Naive thymus-derived CD8-positive, alpha-beta T cell (primary cell): ENCODE results near the gene BACE1. TPM values are rescaled to one million over a fixed set of nuclear protein-coding genes. Genes with fewer than 3 reads are reported as not detected.
A peak's percentile ranks its signal among the peaks of the same experiment; 100 is the strongest.
"Not testable (repeated sequence)": the region's sequence is repeated elsewhere in the genome, so short reads cannot be mapped to it uniquely, and the experiment has no call there.

ENCODE experiments used
- ATAC-seq, 2 donors: fragments of 150-1000 bp; cut with Tn5 transposase in 1 of 2; sonication (Bioruptor Pico), chemical (Tn5 transposase) in 1 of 2; 1 replicate in 1 of 2; 2 replicates in 1 of 2; pipeline ENCODE4 v1.10.0; 2021; ENCODE audit warnings: mild to moderate bottlenecking in 2 of 2, moderate library complexity in 2 of 2
- POLR2A ChIA-PET: fragments of 350-600 bp; sonication (Branson Sonifier 250); formaldehyde crosslinking; loops from one replicate; lab custom pipeline; 2021; ENCODE audit warnings: antibody characterized with exemption; lab: Charles Lee
- DNase-seq, 10 donors: peaks; one replicate each; pipeline versions ENCODE4 v3.0.0 to v3.0.0-alpha.2; 2020 to 2022
- H3K27ac Mint-ChIP-seq, 10 donors: one replicate each; pipeline ENCODE4 v1.8.0; 2020 to 2022; ENCODE audit warnings: mild to moderate bottlenecking in 10 of 10, mixed read lengths in 10 of 10, moderate library complexity in 4 of 10, inconsistent platforms in 1 of 10
- H3K27me3 Mint-ChIP-seq, 5 donors: one replicate each; pipeline ENCODE4 v1.8.0; 2021 to 2022; ENCODE audit warnings: mixed read lengths in 5 of 5
- H3K36me3 Mint-ChIP-seq, 3 donors: one replicate each; pipeline ENCODE4 v1.8.0; 2020 to 2022; ENCODE audit warnings: mixed read lengths in 3 of 3, mild to moderate bottlenecking in 2 of 3, inconsistent platforms in 1 of 3
- H3K4me1 Mint-ChIP-seq, 4 donors: one replicate each; pipeline ENCODE4 v1.8.0; 2021 to 2022; ENCODE audit warnings: mixed read lengths in 4 of 4
- H3K4me3 Mint-ChIP-seq, 10 donors: one replicate each; pipeline ENCODE4 v1.8.0; 2020 to 2022; ENCODE audit warnings: mild to moderate bottlenecking in 10 of 10, mixed read lengths in 10 of 10, moderate library complexity in 6 of 10, inconsistent platforms in 1 of 10
- H3K9me3 Mint-ChIP-seq, 9 donors: one replicate each; pipeline ENCODE4 v1.8.0; 2020 to 2022; ENCODE audit warnings: mixed read lengths in 9 of 9, mild to moderate bottlenecking in 3 of 9, inconsistent platforms in 1 of 9, moderate library complexity in 1 of 9
- polyA plus RNA-seq, 3 donors: library from polyadenylated mRNA; unstranded; fragments of 300-500 nt; fragmentation: Illumina TruSeq; gene quantifications; one replicate each; pipeline ENCODE4 v1.2.3, GENCODE V29; 2021
- total RNA-seq, 8 experiments: library from RNA in 2 of 8; stranded (reverse) in 2 of 8; gene quantifications; one replicate each; pipeline ENCODE4 v1.2.3 and lab custom pipeline; 2021 to 2026

BACE1 gene
- total and polyA plus RNA-seq, 5 experiments from 2014 or later = 0.08 to 0.41 (median 0.27) TPM; not detected in 1

DNA sequence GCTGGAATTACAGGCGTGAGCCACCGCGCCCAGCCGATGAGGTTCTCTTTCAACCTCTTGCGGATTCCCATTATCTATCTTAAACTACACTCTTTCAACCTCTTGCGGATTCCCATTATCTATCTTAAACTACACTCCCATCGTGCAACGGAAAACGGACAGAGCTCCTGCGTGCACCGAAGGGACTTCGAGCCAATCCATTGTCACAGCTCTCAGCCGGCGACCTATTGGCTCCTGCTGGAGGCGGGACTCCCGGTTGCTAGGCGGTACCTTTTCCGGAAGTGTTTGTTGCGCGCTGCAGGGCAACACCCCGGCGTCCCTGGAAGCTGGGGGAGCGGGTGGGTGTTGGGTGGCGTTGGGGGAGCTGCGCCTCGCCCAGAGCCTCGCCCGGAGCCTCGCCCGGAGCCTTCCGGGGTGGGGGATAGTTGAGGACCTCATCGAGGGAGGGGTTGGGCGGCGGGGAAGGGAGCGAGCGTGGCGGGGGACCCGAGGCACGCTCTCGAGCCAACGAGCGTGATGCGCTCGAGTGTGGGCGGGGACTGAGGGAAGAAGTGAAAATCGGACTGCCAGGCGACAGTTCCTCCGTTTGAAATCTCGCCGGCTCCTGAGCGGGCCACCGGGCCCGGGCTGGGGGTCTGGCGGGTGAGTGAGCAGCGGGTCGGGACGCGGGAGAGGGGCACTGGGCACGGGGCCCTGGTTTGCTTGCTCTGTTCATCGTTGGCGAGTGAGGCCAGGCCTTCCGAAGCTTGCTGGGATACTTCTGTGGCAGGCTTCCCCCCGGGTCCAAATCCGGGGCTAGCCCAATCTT is 11.7 kb upstream of the BACE1 start, which contains the start of gene CEP164:
CEP164 (plus strand) TSS at position 288 of the 808 bp plus-strand sequence. CDS start 10,733 bp downstream, outside the sequence.
- ATAC-seq (peak; percentile 91 to 93), DNase-seq (peak; percentile 82 to 97 (median 94))
- H3K27ac Mint-ChIP-seq = peak within 1 kb of the TSS in 6 of 10 donors; percentile 56 to 88 (median 76)
- POLR2A ChIA-PET = interaction anchor here (0.5 to 1.1 kb wide), 6 partner anchors 9 to 555 kb away, joined by 3 to 5 read pairs (median 4); partner anchors contain the start of genes BUD13 and PCSK7
- H3K9me3 Mint-ChIP-seq = no peaks in the 10 kb centered on the region
- peaks cover 0 to 2% (median 0%) of the 10 kb centered on the region in 5 donors for H3K27me3 Mint-ChIP-seq
- H3K4me1 Mint-ChIP-seq = peaks cover 0 to 16% (median 10%) of the 10 kb centered on the region in 4 donors
- peaks cover 0 to 4% (median 0%) of the 10 kb centered on the region in 3 donors for H3K36me3 Mint-ChIP-seq
- peak within 1 kb of the TSS in 8 of 10 donors; percentile 29 to 65 (median 58) for H3K4me3 Mint-ChIP-seq

DNA sequence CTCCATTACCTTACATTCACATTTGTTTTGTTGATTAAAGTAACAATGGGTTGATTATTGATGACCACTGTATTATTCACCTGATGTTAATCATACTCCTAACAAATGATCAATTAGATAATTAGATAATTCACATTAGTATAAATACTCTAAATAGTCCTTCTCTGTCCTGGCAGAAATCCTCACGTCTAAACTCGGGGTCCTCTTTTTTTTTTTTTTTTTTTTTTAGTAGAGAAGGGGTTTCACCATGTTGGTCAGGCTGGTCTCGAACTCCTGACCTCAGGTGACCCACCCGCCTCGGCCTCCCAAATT is 11.2 kb upstream of the BACE1 start:
- POLR2A ChIA-PET = interaction anchor here (0.5 to 1.1 kb wide), 6 partner anchors 8 to 555 kb away, joined by 3 to 5 read pairs (median 4); partner anchors contain the start of genes BUD13 and PCSK7
- not testable (repeated sequence) for H3K36me3 Mint-ChIP-seq, H3K27me3 Mint-ChIP-seq, H3K9me3 Mint-ChIP-seq, DNase-seq, ATAC-seq
- Mint-ChIP-seq H3K4me1 (peaks cover 0 to 13% (median 9%) of the 10 kb centered on the region in 4 donors), H3K4me3 (peak overlapping the region in 3 of 10 donors; percentile 56 to 60 (median 59)), H3K27ac (peak overlapping the region in 4 of 10 donors; percentile 56 to 88 (median 78))

DNA sequence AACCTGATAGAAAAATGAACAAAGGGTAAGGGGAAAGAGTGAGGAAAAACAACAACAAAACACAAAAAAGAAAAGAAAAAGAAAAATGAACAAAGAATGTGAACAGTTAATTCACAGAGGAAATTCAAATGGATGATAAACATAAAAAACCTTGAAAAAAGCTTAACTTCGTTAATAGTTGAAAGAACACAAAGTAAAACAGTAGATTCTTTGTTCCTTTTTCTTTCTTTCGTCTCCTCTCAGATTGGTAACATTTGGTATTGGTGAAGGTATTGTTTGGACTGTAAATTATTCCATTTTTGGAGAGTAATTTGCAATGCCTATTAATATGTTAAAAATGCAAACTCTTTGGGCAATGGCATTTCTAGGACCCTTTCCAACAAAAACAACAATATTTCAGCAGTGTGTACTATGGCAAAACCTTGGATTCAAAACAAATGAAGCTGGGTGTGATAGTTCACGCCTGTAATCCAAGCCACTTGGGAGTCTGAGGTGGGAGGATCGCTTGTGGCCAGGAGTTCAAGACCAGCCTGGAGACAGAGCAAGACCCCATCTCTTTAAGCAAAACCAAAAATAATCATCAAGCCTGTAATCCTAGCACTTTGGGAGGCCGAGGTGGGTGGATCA is 3.3 kb upstream of the BACE1 start:
- Mint-ChIP-seq H3K4me1 (peaks cover 4 to 15% (median 11%) of the 10 kb centered on the region in 4 donors), H3K4me3 (no peak overlapping the region), H3K27me3 (peaks cover 12 to 31% (median 16%) of the 10 kb centered on the region in 5 donors), H3K36me3 (no peaks in the 10 kb centered on the region), H3K9me3 (no peaks in the 10 kb centered on the region), H3K27ac (no peak overlapping the region)
- ATAC-seq (no peak), DNase-seq (no peak)
- POLR2A ChIA-PET = interaction anchor here (1.2 kb wide), 1 partner anchor 8 kb away, joined by 4 read pairs; the partner anchor contains the start of gene CEP164

DNA sequence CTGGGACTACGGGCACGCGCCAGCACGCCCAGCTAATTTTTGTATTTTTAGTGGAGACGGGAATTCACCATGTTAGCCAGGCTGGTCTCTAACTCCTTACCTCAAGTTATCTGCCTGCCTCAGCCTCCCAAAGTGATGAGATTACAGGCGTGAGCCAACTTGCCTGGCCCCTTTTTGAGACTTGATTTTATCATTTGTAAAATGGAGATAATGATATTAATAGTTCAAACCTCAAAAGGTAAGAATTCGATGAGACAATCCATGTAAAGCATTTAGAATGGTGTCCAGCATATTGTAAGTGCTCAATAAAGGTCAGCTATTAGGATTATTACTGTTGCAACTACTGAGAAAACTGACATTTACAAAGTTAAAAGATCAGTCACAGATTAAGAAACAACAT is 2.7 kb upstream of the BACE1 start:
- ATAC-seq = no peak
- no peaks in the 10 kb centered on the region for H3K36me3 Mint-ChIP-seq
- H3K27ac Mint-ChIP-seq = no peak overlapping the region
- H3K9me3 Mint-ChIP-seq = no peaks in the 10 kb centered on the region
- H3K27me3 Mint-ChIP-seq = peaks cover 12 to 37% (median 20%) of the 10 kb centered on the region in 5 donors
- POLR2A ChIA-PET = interaction anchor here (0.7 to 1.2 kb wide), 2 partner anchors 9 to 20 kb away, joined by 4 read pairs; partner anchors contain the start of gene CEP164
- H3K4me3 Mint-ChIP-seq = no peak overlapping the region
- H3K4me1 Mint-ChIP-seq = peaks cover 4 to 20% (median 11%) of the 10 kb centered on the region in 4 donors
- no peak for DNase-seq

DNA sequence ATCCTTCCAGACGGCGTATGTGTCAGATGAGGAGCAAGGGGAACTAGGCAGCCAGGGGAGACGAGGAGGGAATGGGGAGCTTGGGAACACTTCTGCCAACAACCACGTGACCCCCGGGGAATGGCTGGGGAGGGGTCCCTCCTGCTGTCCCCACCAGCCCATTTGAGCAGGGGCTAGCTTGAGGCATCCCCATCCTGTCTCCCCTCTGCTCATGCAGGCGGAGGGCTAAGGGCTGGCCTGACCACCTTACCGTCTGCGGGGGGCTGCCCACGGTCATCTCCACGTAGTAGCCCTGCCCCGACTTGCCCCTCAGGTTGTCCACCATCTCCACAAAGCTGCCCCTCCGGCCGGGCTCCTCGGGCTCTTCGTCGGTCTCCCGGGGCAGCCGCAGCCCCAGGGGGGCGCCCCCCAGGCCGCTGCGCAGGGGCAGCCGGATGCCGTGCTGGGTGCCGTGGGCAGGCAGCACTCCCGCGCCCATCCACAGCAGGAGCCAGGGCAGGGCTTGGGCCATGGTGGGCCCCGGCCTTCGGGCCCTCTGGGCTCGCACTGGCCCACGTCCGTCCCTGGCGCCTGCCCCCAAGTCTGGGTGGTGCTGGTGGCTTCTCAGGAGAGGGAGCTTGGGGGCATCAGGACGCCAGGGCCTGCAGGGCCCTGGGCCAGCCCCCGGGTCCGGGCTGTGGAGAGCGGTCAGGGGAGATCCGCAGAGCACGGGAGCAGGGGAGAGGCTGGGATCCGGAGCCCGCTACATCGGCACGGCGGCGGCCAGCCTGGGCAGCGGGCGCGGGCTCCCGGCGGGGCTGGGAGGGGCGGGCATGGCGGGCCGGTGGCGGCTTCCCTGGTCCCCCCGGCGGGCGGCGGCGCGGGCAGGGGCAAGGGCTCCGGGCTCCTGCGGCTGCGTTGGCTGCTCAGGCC is 515 bp downstream of the BACE1 start:
- peak overlapping the region in 2 of 10 donors; percentile 16 to 36 for H3K27ac Mint-ChIP-seq
- H3K9me3 Mint-ChIP-seq = no peaks in the 10 kb centered on the region
- peak in 6 of 10 donors; percentile 12 to 23 (median 20) for DNase-seq
- H3K36me3 Mint-ChIP-seq = no peaks in the 10 kb centered on the region
- H3K27me3 Mint-ChIP-seq = peaks cover 18 to 50% (median 29%) of the 10 kb centered on the region in 5 donors
- POLR2A ChIA-PET = interaction anchor here (0.5 to 0.7 kb wide), 4 partner anchors 12 to 1702 kb away, joined by 3 to 4 read pairs (median 4); no protein-coding TSS in a partner anchor
- peak; percentile 79 to 89 for ATAC-seq
- peak overlapping the region; percentile 53 to 87 (median 84) for H3K4me3 Mint-ChIP-seq
- H3K4me1 Mint-ChIP-seq = peaks cover 4 to 20% (median 11%) of the 10 kb centered on the region in 4 donors

DNA sequence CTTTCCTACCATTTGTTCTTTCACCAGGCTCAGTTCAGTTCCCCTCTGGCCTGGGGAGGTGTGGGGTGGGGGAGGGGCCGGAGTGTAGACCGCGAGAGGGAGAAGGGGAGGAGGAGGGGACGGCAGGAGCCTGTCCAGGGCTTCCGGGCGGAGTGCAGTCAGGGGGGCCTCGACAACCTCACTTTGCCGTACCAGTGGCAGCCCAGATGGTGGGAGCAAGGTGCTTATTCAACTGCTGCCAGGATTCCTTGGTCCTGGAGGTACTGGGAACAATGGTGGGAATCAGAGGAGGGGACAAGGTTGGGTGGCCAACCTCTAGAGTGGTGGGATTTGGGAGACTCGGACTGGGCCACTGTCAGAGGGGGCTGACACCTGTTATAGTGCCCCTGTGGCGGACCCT is 1.2 kb downstream of the BACE1 start:
- POLR2A ChIA-PET = interaction anchor here (0.5 to 0.6 kb wide), 2 partner anchors 388 to 1703 kb away, joined by 4 read pairs; no protein-coding TSS in a partner anchor
- ATAC-seq = no peak
- Mint-ChIP-seq H3K27me3 (peaks cover 18 to 50% (median 29%) of the 10 kb centered on the region in 5 donors), H3K4me1 (peaks cover 4 to 20% (median 11%) of the 10 kb centered on the region in 4 donors), H3K9me3 (no peaks in the 10 kb centered on the region), H3K36me3 (no peaks in the 10 kb centered on the region), H3K4me3 (peak overlapping the region; percentile 42 to 85 (median 64)), H3K27ac (no peak overlapping the region)
- DNase-seq = no peak

DNA sequence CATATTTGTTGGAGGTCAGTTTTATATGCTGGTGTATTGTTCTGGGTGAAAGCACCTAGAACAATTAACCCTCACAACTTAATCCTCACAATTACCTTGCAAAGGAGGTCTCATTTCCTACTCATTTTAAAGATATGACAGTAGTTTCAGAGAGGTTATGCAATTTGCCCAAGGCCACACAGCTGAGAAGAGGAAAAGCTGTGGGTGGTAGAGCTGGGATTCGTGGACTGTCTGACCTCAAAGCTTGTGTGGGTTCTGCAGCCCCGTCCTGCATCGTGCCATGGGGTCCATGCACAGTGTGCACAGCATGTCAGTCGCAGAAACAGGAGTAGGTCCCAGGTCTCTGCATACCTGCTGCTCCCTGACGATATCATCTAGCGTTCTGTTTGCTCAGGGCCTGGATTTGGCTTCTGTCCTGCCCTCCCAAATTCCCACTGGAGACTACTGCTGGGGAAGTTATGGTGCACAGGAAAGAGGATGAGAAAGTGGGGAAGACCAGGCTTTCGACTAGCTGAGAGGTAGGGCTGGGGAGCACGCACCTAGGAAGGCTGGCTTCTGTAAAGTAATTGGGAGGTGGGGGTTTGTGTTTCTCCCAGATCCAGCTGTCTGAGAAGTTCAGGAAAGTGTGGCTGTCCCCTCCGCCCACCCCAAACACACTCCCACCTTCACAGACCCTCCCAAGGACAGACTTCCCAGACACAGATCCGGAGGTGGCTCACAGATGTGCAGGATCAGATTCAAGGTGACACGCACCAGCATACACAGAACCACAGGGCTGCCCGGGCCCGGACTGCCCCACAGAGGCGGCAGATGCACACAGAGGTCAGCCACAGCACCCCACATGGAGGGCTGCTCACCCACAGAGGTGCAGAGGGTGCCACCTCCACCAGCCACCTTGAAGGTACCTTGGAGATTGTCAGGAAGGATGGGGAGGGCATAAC is 2.0 kb downstream of the BACE1 start:
- DNase-seq (no peak), ATAC-seq (no peak)
- POLR2A ChIA-PET = no interaction called here
- no peaks in the 10 kb centered on the region for H3K36me3 Mint-ChIP-seq
- peaks cover 4 to 20% (median 11%) of the 10 kb centered on the region in 4 donors for H3K4me1 Mint-ChIP-seq
- peaks cover 19 to 53% (median 29%) of the 10 kb centered on the region in 5 donors for H3K27me3 Mint-ChIP-seq
- H3K27ac Mint-ChIP-seq = peak overlapping the region in 2 of 10 donors; percentile 10 to 18
- H3K4me3 Mint-ChIP-seq = peak overlapping the region in 9 of 10 donors; percentile 53 to 77 (median 64)
- H3K9me3 Mint-ChIP-seq = no peaks in the 10 kb centered on the region

DNA sequence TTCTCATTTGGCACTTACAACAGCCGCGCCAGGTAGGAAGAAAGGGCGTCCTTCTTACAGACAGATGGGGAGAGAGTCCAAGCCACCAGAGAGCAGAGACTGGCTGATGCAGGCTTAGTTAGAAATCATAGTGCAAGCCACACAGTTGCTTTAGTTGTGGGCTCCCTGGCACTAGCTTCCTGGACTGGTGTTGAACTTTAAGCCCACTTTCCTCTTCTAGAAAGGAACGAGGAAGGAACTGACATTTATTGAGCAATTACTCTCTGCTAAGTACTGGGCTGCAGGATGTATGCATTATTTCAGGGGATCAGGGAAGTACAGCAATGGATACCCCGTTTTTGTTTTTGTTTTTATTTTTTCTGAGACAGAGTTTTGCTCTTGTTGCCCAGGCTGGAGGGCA is 3.0 kb downstream of the BACE1 start:
- Mint-ChIP-seq H3K27me3 (peaks cover 22 to 60% (median 35%) of the 10 kb centered on the region in 5 donors), H3K36me3 (no peaks in the 10 kb centered on the region), H3K4me1 (peaks cover 7 to 20% (median 11%) of the 10 kb centered on the region in 4 donors), H3K9me3 (no peaks in the 10 kb centered on the region), H3K4me3 (peak overlapping the region in 1 of 10 donors; percentile 7), H3K27ac (peak overlapping the region in 1 of 10 donors; percentile 60)
- DNase-seq = no peak
- POLR2A ChIA-PET = no interaction called here
- ATAC-seq = no peak

DNA sequence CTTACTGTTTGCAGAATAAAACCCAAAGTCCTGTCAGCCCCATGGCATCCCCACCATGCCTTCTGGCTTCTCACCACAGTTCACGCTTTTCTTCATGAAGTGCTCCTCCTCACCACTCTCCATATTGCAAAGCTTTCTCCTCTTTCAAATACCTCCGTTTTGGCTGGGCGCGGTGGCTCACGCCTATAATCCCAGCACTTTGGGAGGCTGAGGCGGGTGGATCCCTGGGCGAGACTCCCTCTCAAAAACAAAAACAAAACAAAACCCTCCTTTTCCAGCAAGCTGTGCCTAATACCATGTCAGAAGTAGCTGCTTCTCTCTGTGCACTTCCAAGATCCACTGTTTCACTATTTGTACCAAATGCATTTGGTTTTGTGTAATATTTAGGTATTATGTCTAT is 6.7 kb downstream of the BACE1 start:
- POLR2A ChIA-PET = no interaction called here
- peaks cover 0 to 4% (median 1%) of the 10 kb centered on the region in 4 donors for H3K4me1 Mint-ChIP-seq
- ATAC-seq = no peak
- no peak for DNase-seq
- H3K27ac Mint-ChIP-seq = peak overlapping the region in 1 of 10 donors; percentile 3
- peaks cover 11 to 30% (median 19%) of the 10 kb centered on the region in 5 donors for H3K27me3 Mint-ChIP-seq
- H3K9me3 Mint-ChIP-seq = no peaks in the 10 kb centered on the region
- no peak overlapping the region for H3K4me3 Mint-ChIP-seq
- H3K36me3 Mint-ChIP-seq = no peaks in the 10 kb centered on the region

DNA sequence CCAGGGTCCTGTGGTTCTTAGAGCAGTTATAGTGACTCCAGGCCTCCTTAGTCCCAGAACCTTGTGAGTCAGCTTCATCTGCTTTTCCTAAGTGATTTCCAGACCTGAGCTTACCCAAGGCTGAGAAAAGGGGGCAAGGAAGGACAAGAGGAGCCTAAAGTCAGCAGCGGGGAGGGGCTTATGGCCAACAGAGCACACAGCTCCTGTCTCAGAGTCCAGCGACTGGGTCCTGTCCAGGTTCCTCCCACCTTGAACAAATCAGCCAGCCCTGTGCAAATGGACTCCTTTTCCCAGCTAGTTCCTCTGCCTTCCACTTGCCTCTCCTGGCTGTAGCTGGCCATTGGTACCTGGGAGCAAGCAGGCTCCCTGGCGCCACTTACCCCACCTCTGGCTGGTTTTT is 10.9 kb downstream of the BACE1 start:
- POLR2A ChIA-PET = no interaction called here
- Mint-ChIP-seq H3K4me3 (no peak overlapping the region), H3K27ac (no peak overlapping the region), H3K4me1 (peaks cover 0 to 2% (median 0%) of the 10 kb centered on the region in 4 donors), H3K27me3 (peaks cover 5 to 13% (median 7%) of the 10 kb centered on the region in 5 donors), H3K36me3 (no peaks in the 10 kb centered on the region), H3K9me3 (peaks cover 0 to under 1% (median 0%) of the 10 kb centered on the region in 9 donors)
- ATAC-seq = no peak
- no peak for DNase-seq
